OCI-LY1 (cell line): ENCODE results near the gene LONP1.

ENCODE experiments used
- EZH2 ChIP-seq: fragments of 200-600 bp; sonication (generic), shearing (Covaris generic); IDR thresholded peaks from 2 replicates; pipeline ENCODE4 v1.8.0; 2017; ENCODE audit warnings: borderline replicate concordance, mixed run types, mild to moderate bottlenecking, antibody characterized with exemption, low read length, moderate library complexity, mixed read lengths
- TF ChIP-seq, protein P1 (sequence below): fragments of 200-600 bp; sonication (generic), shearing (Covaris generic); IDR thresholded peaks from 2 replicates; pipeline ENCODE4 v1.5.1; 2017; ENCODE audit warnings: mild to moderate bottlenecking, antibody characterized with exemption, low read length, moderate library complexity, mixed read lengths

GRCh38 chr19:5727453-5728050, 7.6 kb upstream of the LONP1 start:
- TF ChIP-seq, protein P1, sequence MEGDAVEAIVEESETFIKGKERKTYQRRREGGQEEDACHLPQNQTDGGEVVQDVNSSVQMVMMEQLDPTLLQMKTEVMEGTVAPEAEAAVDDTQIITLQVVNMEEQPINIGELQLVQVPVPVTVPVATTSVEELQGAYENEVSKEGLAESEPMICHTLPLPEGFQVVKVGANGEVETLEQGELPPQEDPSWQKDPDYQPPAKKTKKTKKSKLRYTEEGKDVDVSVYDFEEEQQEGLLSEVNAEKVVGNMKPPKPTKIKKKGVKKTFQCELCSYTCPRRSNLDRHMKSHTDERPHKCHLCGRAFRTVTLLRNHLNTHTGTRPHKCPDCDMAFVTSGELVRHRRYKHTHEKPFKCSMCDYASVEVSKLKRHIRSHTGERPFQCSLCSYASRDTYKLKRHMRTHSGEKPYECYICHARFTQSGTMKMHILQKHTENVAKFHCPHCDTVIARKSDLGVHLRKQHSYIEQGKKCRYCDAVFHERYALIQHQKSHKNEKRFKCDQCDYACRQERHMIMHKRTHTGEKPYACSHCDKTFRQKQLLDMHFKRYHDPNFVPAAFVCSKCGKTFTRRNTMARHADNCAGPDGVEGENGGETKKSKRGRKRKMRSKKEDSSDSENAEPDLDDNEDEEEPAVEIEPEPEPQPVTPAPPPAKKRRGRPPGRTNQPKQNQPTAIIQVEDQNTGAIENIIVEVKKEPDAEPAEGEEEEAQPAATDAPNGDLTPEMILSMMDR, result no peak
- TF ChIP-seq EZH2, result no peak
